DND-41 (cell line): ENCODE measurements around the gene TMEM94.

ENCODE experiments used
- ATAC-seq: fragments of 200-7000 bp; cut with Tn5 transposase; 3 replicates; pipeline ENCODE4 v1.9.1; 2021; ENCODE audit warnings: low read depth; ENCODE audit not compliant: insufficient read depth
- DNase-seq: peaks from one replicate; pipeline ENCODE4 v3.0.0-alpha.2; 2020
- H2AFZ ChIP-seq: 2 replicates; pipeline ENCODE4 v1.6.0; 2012; ENCODE audit warnings: low read depth, low read length
- H3K27ac ChIP-seq: 2 replicates; pipeline ENCODE4 v1.5.1; 2012; ENCODE audit warnings: low read length, inconsistent platforms
- H3K27me3 ChIP-seq: fragments of 200-600 bp; sonication (generic); 2 replicates; pipeline ENCODE4 v1.6.0; 2012; ENCODE audit warnings: low read length, mild to moderate bottlenecking, inconsistent platforms; ENCODE audit not compliant: insufficient read depth, poor library complexity
- H3K36me3 ChIP-seq: 2 replicates; pipeline ENCODE4 v1.5.1; 2012; ENCODE audit warnings: low read length, inconsistent platforms; ENCODE audit not compliant: insufficient read depth
- H3K4me1 ChIP-seq: 2 replicates; pipeline ENCODE4 v1.5.1; 2012; ENCODE audit warnings: mild to moderate bottlenecking, low read length; ENCODE audit not compliant: insufficient read depth
- H3K4me2 ChIP-seq: 2 replicates; pipeline ENCODE4 v1.6.0; 2012; ENCODE audit warnings: mild to moderate bottlenecking, moderate library complexity, low read length, inconsistent platforms; ENCODE audit not compliant: insufficient read depth
- H3K4me3 ChIP-seq, 2 experiments: fragments of 200-600 bp in 1 of 2; shearing (Covaris generic) in 1 of 2; 2 replicates each; pipeline ENCODE4 v1.5.1; 2012 to 2016; ENCODE audit warnings: inconsistent platforms in 2 of 2, low read length in 2 of 2, mild to moderate bottlenecking in 2 of 2, low read depth in 1 of 2, moderate library complexity in 1 of 2
- H3K79me2 ChIP-seq: 2 replicates; pipeline ENCODE4 v1.6.0; 2012; ENCODE audit warnings: low read length, inconsistent platforms; ENCODE audit not compliant: insufficient read depth
- H3K9ac ChIP-seq: 2 replicates; pipeline ENCODE4 v1.6.0; 2012; ENCODE audit warnings: low read depth, mild to moderate bottlenecking, inconsistent platforms, low read length, moderate library complexity
- H3K9me3 ChIP-seq: 2 replicates; pipeline ENCODE4 v1.5.1; 2012; ENCODE audit warnings: low read length, moderate library complexity, mild to moderate bottlenecking, inconsistent platforms; ENCODE audit not compliant: insufficient read depth, severe bottlenecking
- H4K20me1 ChIP-seq: 2 replicates; pipeline ENCODE4 v1.6.0; 2012; ENCODE audit warnings: low read length; ENCODE audit not compliant: insufficient read depth
- CTCF ChIP-seq: IDR thresholded peaks from 2 replicates; pipeline ENCODE4 v1.5.1; 2012; ENCODE audit warnings: borderline replicate concordance, low read length, moderate library complexity, mild to moderate bottlenecking; ENCODE audit not compliant: poor library complexity, severe bottlenecking; ENCODE audit errors: extremely low read depth
- EZH2 ChIP-seq: IDR thresholded peaks from 3 replicates; pipeline ENCODE4 v1.6.1; 2012; ENCODE audit warnings: borderline replicate concordance, low read depth, mild to moderate bottlenecking, moderate library complexity, low read length, inconsistent platforms; ENCODE audit not compliant: severe bottlenecking

TMEM94 gene

GRCh38 chr17:75513641-75514000 is 57.2 kb downstream of the TMEM94 start:
- Histone ChIP-seq H4K20me1 (peaks cover 42% of the 10 kb centered on the region), H3K4me1 (peaks cover 54% of the 10 kb centered on the region), H3K4me3 (0 out of 4 replicates have a peak overlapping the region, but pooled peaks of 1 of the 2 experiments have one; percentile 67), H3K79me2 (peaks cover 42% of the 10 kb centered on the region), H3K36me3 (peaks cover 37% of the 10 kb centered on the region), H3K9me3 (no peaks in the 10 kb centered on the region), H3K9ac (peak overlapping the region; percentile 79; the same call in 1 of the 2 replicates), H3K27me3 (no peaks in the 10 kb centered on the region), H2AFZ (no peak overlapping the region), H3K27ac (no peak overlapping the region; the same call in 1 of the 2 replicates), H3K4me2 (peak overlapping the region; percentile 92)
- DNase-seq (no peak), ATAC-seq (no peak)
- TF ChIP-seq EZH2 (no peak), CTCF (no peak)

GRCh38 chr17:75514299-75514918 is 58.0 kb downstream of the TMEM94 start:
- Histone ChIP-seq H3K36me3 (peaks cover 42% of the 10 kb centered on the region), H3K9me3 (no peaks in the 10 kb centered on the region), H3K27me3 (no peaks in the 10 kb centered on the region), H3K4me2 (peak overlapping the region; percentile 92), H3K79me2 (peaks cover 41% of the 10 kb centered on the region), H3K27ac (peak overlapping the region; percentile 66), H3K4me3 (peak overlapping the region; percentile 62 to 67; a peak in 3 of 4 replicates), H4K20me1 (peaks cover 41% of the 10 kb centered on the region), H3K9ac (peak overlapping the region; percentile 79), H2AFZ (peak overlapping the region; percentile 74), H3K4me1 (peaks cover 55% of the 10 kb centered on the region)
- no peak for ATAC-seq
- TF ChIP-seq EZH2 (no peak), CTCF (no peak)
- peak; percentile 25 for DNase-seq

DNA sequence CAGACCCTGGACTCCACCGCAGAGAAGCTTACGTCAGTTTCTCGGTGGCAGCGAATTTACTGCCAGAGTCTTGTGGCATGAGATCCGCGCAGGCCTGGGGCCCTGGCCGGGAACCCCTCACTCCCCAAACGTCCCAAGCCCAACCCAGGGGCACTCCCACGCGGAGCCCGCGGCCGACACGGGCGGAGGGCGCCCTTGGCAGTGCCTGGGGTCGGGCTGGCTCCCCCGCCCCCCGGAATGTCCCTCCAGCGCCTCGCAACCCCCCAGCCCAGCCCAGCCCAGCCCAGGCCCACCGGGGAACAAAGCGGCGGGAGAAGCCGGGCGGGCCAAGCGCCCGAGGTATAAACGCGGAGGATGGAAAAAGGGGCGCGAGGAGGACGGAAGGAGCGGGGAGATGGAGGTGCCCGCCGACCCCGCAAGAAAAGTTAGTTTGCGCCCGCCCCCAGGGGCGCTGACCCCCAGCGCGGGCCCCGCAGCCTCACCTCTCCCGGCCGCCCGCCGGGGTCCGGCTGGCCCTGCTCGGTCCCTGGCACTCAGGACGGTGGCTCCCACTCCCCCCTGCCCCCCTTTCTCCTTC is 58.6 kb downstream of the TMEM94 start:
- peak overlapping the region; percentile 79 for H3K9ac ChIP-seq
- no peak for DNase-seq
- H3K36me3 ChIP-seq: peaks cover 41% of the 10 kb centered on the region
- peaks cover 55% of the 10 kb centered on the region for H3K4me1 ChIP-seq
- H3K9me3 ChIP-seq: no peaks in the 10 kb centered on the region
- ATAC-seq: peak; percentile 5
- TF ChIP-seq CTCF: no peak
- TF ChIP-seq EZH2: no peak
- peak overlapping the region; percentile 62 to 67; a peak in 3 of 4 replicates for H3K4me3 ChIP-seq
- H4K20me1 ChIP-seq: peaks cover 35% of the 10 kb centered on the region
- H3K79me2 ChIP-seq: peaks cover 41% of the 10 kb centered on the region
- H3K4me2 ChIP-seq: peak overlapping the region; percentile 92
- H3K27me3 ChIP-seq: no peaks in the 10 kb centered on the region
- H2AFZ ChIP-seq: peak overlapping the region; percentile 74
- H3K27ac ChIP-seq: peak overlapping the region; percentile 66
